K562 (cell line): ENCODE measurements around the gene KPTN. TPM values are rescaled to one million over a fixed set of nuclear protein-coding genes. Genes with fewer than 3 reads are reported as not detected.

ENCODE experiments used
- CBFA2T3 ChIP-seq: fragments of 450-650 bp; IDR thresholded peaks from 2 replicates; pipeline ENCODE4 v1.6.1; 2017
- CTCF ChIP-seq, 3 experiments: IDR thresholded peaks in 2 of 3; conservative IDR thresholded peaks in 1 of 3; 2 replicates each; pipeline ENCODE4 v1.5.1; 2011 to 2012; ENCODE audit warnings: low read length in 3 of 3, mild to moderate bottlenecking in 3 of 3, control low read depth in 2 of 3, improper control_type of control experiment in 1 of 3, inconsistent platforms in 1 of 3, low read depth in 1 of 3, mixed read lengths in 1 of 3, moderate library complexity in 1 of 3; ENCODE audit not compliant: insufficient read depth in 2 of 3
- DPF2 ChIP-seq: fragments of 450-650 bp; IDR thresholded peaks from 2 replicates; pipeline ENCODE4 v1.6.1; 2016
- ERF ChIP-seq: fragments of 450-650 bp; formaldehyde crosslinking; IDR thresholded peaks from 2 replicates; pipeline ENCODE4 v1.4.0; 2020; ENCODE audit warnings: mild to moderate bottlenecking, mixed read lengths
- FOXP1 ChIP-seq: sonication (generic); formaldehyde crosslinking; IDR thresholded peaks from 2 replicates; pipeline ENCODE4 v1.8.0; 2022; ENCODE audit warnings: mild to moderate bottlenecking, missing genetic modification reagents
- KDM5B ChIP-seq: fragments of 200-600 bp; sonication (generic); IDR thresholded peaks from 2 replicates; pipeline ENCODE4 v1.6.1; 2012; ENCODE audit warnings: low read depth, mild to moderate bottlenecking, moderate library complexity, low read length, control low read depth, inconsistent platforms; ENCODE audit not compliant: insufficient replicate concordance
- MXI1 ChIP-seq: IDR thresholded peaks from 2 replicates; pipeline ENCODE4 v1.6.1; 2011; ENCODE audit warnings: low read depth, mild to moderate bottlenecking, improper control_type of control experiment, low read length
- NCOA2 ChIP-seq, 2 experiments: fragments of 450-650 bp; IDR thresholded peaks; 2 replicates each; pipeline ENCODE4 v1.6.1; 2018; ENCODE audit warnings: mild to moderate bottlenecking in 2 of 2, moderate library complexity in 1 of 2; ENCODE audit not compliant: partially characterized antibody in 2 of 2
- NCOR1 ChIP-seq: fragments of 450-650 bp; IDR thresholded peaks from 2 replicates; pipeline ENCODE4 v1.6.1; 2016; ENCODE audit warnings: mild to moderate bottlenecking, moderate library complexity
- NEUROD1 ChIP-seq: fragments of 150-350 bp; IDR thresholded peaks from 2 replicates; pipeline ENCODE4 v1.6.1; 2014; ENCODE audit warnings: borderline replicate concordance, low read length, low read depth; ENCODE audit not compliant: partially characterized antibody
- POLR2A ChIP-seq: fragments of 450-650 bp; conservative IDR thresholded peaks from 2 replicates; pipeline ENCODE4 v1.6.1; 2016
- POLR2B ChIP-seq: fragments of 450-650 bp; IDR thresholded peaks from 2 replicates; pipeline ENCODE4 v1.6.1; 2018; ENCODE audit warnings: low read depth; ENCODE audit not compliant: partially characterized antibody
- PRPF4 ChIP-seq: fragments of 200-400 bp; formaldehyde crosslinking; IDR thresholded peaks from one replicate; pipeline ENCODE4 v1.6.1; 2017; ENCODE audit warnings: low read length, low read depth, mild to moderate bottlenecking; ENCODE audit not compliant: insufficient read depth, poor library complexity, severe bottlenecking
- SREBF1 ChIP-seq: fragments of 150-350 bp; IDR thresholded peaks from 2 replicates; pipeline ENCODE4 v1.6.1; 2014; ENCODE audit warnings: antibody characterized with exemption, low read depth, low read length, borderline replicate concordance
- TAF9B ChIP-seq: fragments of 450-650 bp; IDR thresholded peaks from 2 replicates; pipeline ENCODE4 v1.6.1; 2018; ENCODE audit warnings: mild to moderate bottlenecking; ENCODE audit not compliant: partially characterized antibody
- ZNF668 ChIP-seq: fragments of 250-450 bp; sonication (Bioruptor Pico); IDR thresholded peaks from 2 replicates; pipeline ENCODE4 v1.8.0; 2022; ENCODE audit warnings: mild to moderate bottlenecking, inconsistent platforms
- polyA plus RNA-seq, 8 experiments: library from polyadenylated mRNA; depleted of rRNA in 4 of 8; stranded (reverse) in 5 of 8; unstranded in 3 of 8; fragments of >200 nt; fragmentation: Nextera tagmentation in 2 of 8; fragmentation: Illumina TruSeq in 1 of 8; extraction: Ambion mirVana in 2 of 8; extraction: Trizol in 1 of 8; gene quantifications; 2 replicates each; pipeline versions ENCODE4 v1.2.1 to v1.2.3, GENCODE V29; 2011 to 2014; ENCODE audit warnings: inconsistent platforms in 1 of 8, missing spikeins in 1 of 8
- total RNA-seq, 7 experiments: library from RNA; depleted of rRNA in 6 of 7; stranded (reverse); fragments of >200 nt in 6 of 7; fragmentation: Illumina TruSeq in 2 of 7; extraction: Trizol in 2 of 7; gene quantifications; 2 replicates each; pipeline versions ENCODE4 v1.2.1 to v1.2.3, GENCODE V29; 2011 to 2021; ENCODE audit warnings: low replicate concordance in 1 of 7
- TF ChIP-seq, protein P1 (sequence below), 2 experiments: fragments of 450-650 bp; conservative IDR thresholded peaks; 2 replicates each; pipeline ENCODE4 v1.6.1; 2017; ENCODE audit warnings: mild to moderate bottlenecking in 2 of 2, moderate library complexity in 2 of 2
- TF ChIP-seq, protein P2 (sequence below), 3 experiments: fragments of 200-800 bp in 1 of 3; sonication (Bioruptor generic) in 1 of 3; sonication (generic) in 1 of 3; formaldehyde crosslinking in 1 of 3; IDR thresholded peaks; 2 replicates each; pipeline versions ENCODE4 v1.6.1 to v1.8.0; 2016 to 2022; ENCODE audit warnings: mild to moderate bottlenecking in 2 of 3, missing compliant biosample characterization in 2 of 3, missing genetic modification characterization in 2 of 3, missing genetic modification reagents in 1 of 3
- TF ChIP-seq, protein P3 (sequence below): fragments of 450-650 bp; IDR thresholded peaks from 2 replicates; pipeline ENCODE4 v1.6.1; 2018; ENCODE audit not compliant: partially characterized antibody

Gene KPTN
- total and polyA plus RNA-seq, 9 of the 15 experiments (the other 6 are each of a cell fraction or from before 2014, with no cell fraction given) = 0.56 to 18.2 (median 8.5) TPM

DNA sequence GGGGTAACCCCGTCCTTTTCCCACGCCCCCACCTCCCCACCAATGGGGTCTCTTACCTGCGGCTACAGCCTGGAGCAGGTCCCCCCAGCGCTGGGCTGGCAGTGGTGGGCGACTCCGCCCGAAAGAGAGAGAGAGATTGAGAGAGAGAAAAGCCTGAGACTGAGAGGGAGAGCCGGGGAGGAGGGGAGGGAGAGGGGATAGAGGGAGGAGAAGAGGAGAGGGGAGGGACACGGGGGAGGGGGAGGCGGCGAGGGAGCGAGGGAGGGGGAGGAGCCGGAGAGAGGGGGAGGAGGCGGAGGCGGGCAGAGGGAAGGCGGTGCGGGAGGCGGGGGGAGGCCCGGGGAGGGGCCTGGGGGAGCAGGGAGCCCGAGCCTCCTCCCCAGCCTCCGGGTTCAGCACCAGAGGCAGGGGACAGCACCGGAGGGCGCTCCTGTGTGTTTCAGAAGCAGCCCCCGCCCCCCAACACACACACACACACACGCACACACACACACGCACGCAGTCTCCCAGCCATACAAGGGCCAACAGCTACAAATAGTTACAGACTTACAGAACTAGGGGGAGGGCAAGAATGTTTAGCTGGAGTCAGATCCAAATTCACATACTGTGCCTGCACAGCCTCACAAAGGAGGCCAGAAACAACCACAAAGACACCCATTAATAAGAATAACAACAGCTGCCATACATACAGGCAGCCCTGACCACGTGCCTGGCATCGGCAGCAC lies 12.1 kb downstream of the KPTN start, which contains the start of gene SLC8A2 (continued):
- TF ChIP-seq NCOR1 = no peak
- TF ChIP-seq PRPF4 = no peak
- no peak for TF ChIP-seq ERF
- peak; percentile 56; the same call in 1 of the 2 replicates for TF ChIP-seq DPF2
- TF ChIP-seq CTCF (IDR thresholded peaks at IDR 0.05 in 2 of 3, conservative IDR thresholded peaks at IDR 0.05 in 1 of 3; ENCODE audit: insufficient read depth in 2 of 3, low read depth in 1 of 3, low read length in 3 of 3) = 0 out of 6 replicates have a peak, but pooled peaks of 1 of the 3 experiments have one; percentile 3
- TF ChIP-seq NCOA2 (IDR thresholded peaks at IDR 0.05; ENCODE audit: partially characterized antibody in 2 of 2) = no peak
- TF ChIP-seq TAF9B = no peak
- no peak for TF ChIP-seq POLR2A
- no peak; the same call in 1 of the 2 replicates for TF ChIP-seq CBFA2T3
- 0 out of 2 replicates have a peak, but pooled peaks have one; percentile 13 for TF ChIP-seq MXI1
- TF ChIP-seq, protein P1, sequence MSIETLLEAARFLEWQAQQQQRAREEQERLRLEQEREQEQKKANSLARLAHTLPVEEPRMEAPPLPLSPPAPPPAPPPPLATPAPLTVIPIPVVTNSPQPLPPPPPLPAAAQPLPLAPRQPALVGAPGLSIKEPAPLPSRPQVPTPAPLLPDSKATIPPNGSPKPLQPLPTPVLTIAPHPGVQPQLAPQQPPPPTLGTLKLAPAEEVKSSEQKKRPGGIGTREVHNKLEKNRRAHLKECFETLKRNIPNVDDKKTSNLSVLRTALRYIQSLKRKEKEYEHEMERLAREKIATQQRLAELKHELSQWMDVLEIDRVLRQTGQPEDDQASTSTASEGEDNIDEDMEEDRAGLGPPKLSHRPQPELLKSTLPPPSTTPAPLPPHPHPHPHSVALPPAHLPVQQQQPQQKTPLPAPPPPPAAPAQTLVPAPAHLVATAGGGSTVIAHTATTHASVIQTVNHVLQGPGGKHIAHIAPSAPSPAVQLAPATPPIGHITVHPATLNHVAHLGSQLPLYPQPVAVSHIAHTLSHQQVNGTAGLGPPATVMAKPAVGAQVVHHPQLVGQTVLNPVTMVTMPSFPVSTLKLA (conservative IDR thresholded peaks at IDR 0.05) = peak in 1 of 2 experiments; percentile 88; a peak in 3 of 4 replicates
- no peak for TF ChIP-seq SREBF1
- TF ChIP-seq KDM5B = no peak
- no peak for TF ChIP-seq ZNF668
- TF ChIP-seq POLR2B = no peak
- TF ChIP-seq, protein P2, sequence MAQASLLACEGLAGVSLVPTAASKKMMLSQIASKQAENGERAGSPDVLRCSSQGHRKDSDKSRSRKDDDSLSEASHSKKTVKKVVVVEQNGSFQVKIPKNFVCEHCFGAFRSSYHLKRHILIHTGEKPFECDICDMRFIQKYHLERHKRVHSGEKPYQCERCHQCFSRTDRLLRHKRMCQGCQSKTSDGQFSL (CRISPR knock-in tag; IDR thresholded peaks at IDR 0.05) = peak; percentile 66; the same call in 1 of the 2 replicates
- TF ChIP-seq, protein P2 (tag; IDR thresholded peaks at IDR 0.05) = 0 out of 4 replicates have a peak, but pooled peaks of 1 of the 2 experiments have one; percentile 51
- TF ChIP-seq, protein P3, sequence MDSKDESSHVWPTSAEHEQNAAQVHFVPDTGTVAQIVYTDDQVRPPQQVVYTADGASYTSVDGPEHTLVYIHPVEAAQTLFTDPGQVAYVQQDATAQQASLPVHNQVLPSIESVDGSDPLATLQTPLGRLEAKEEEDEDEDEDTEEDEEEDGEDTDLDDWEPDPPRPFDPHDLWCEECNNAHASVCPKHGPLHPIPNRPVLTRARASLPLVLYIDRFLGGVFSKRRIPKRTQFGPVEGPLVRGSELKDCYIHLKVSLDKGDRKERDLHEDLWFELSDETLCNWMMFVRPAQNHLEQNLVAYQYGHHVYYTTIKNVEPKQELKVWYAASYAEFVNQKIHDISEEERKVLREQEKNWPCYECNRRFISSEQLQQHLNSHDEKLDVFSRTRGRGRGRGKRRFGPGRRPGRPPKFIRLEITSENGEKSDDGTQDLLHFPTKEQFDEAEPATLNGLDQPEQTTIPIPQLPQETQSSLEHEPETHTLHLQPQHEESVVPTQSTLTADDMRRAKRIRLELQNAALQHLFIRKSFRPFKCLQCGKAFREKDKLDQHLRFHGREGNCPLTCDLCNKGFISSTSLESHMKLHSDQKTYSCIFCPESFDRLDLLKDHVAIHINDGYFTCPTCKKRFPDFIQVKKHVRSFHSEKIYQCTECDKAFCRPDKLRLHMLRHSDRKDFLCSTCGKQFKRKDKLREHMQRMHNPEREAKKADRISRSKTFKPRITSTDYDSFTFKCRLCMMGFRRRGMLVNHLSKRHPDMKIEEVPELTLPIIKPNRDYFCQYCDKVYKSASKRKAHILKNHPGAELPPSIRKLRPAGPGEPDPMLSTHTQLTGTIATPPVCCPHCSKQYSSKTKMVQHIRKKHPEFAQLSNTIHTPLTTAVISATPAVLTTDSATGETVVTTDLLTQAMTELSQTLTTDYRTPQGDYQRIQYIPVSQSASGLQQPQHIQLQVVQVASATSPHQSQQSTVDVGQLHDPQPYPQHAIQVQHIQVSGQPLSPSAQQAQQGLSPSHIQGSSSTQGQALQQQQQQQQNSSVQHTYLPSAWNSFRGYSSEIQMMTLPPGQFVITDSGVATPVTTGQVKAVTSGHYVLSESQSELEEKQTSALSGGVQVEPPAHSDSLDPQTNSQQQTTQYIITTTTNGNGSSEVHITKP = no peak
- TF ChIP-seq FOXP1 = peak; percentile 95
- TF ChIP-seq NEUROD1 = no peak
